SK-N-SH (cell line): Measurements from ENCODE around the gene FAM241A. TPM values are rescaled to one million over a fixed set of nuclear protein-coding genes. Genes with fewer than 3 reads are reported as not detected.

Experiments used
- CTCF ChIA-PET: fragments of 300-600, 350-600 bp; formaldehyde crosslinking; extraction: SDS; loops from one replicate; lab custom pipeline; 2021; lab: Yijun Ruan, JAX
- POLR2A ChIA-PET: fragments of 350-600 bp; sonication (Branson Sonifier 250); formaldehyde crosslinking; extraction: SDS; loops from one replicate; lab custom pipeline; 2020; ENCODE audit warnings: antibody characterized with exemption, inconsistent platforms; lab: Yijun Ruan, JAX
- DNase-seq: peaks from one replicate; pipeline ENCODE4 v3.0.0; 2012
- H2AFZ ChIP-seq: fragments of 200-600 bp; sonication (generic); 2 replicates; pipeline ENCODE4 v1.8.1; 2016; ENCODE audit warnings: antibody characterized with exemption, mild to moderate bottlenecking, low read depth
- H3F3A ChIP-seq: fragments of 200-600 bp; sonication (generic); replicated peaks from 2 replicates; pipeline ENCODE3; 2016; ENCODE audit warnings: antibody characterized with exemption, mild to moderate bottlenecking; ENCODE audit not compliant: insufficient read depth
- H3K27ac ChIP-seq, 2 experiments: fragments of 200-500 bp in 1 of 2; fragments of 200-600 bp in 1 of 2; sonication (Bioruptor generic) in 1 of 2; sonication (generic), shearing (Covaris generic) in 1 of 2; 2 replicates each; pipeline versions ENCODE4 v1.5.1 to v1.6.1; 2014 to 2016; ENCODE audit warnings: low read depth in 2 of 2, inconsistent platforms in 1 of 2, low read length in 1 of 2, mild to moderate bottlenecking in 1 of 2, mixed read lengths in 1 of 2
- H3K27me3 ChIP-seq: fragments of 200-600 bp; sonication (generic), shearing (Covaris generic); 2 replicates; pipeline ENCODE4 v1.6.1; 2016; ENCODE audit warnings: mixed run types; ENCODE audit not compliant: insufficient read depth
- H3K36me3 ChIP-seq, 2 experiments: fragments of 200-500 bp in 1 of 2; fragments of 200-600 bp in 1 of 2; sonication (Bioruptor generic) in 1 of 2; sonication (generic) in 1 of 2; replicated peaks in 1 of 2; 2 replicates each; pipeline versions ENCODE3 to v1.5.1; 2014 to 2016; ENCODE audit warnings: low read length in 1 of 2, mild to moderate bottlenecking in 1 of 2; ENCODE audit not compliant: insufficient read depth in 2 of 2, control insufficient read depth in 1 of 2
- H3K4me1 ChIP-seq, 2 experiments: fragments of 200-500 bp in 1 of 2; fragments of 200-600 bp in 1 of 2; sonication (Bioruptor generic) in 1 of 2; sonication (generic), shearing (Covaris generic) in 1 of 2; 2 replicates each; pipeline versions ENCODE4 v1.5.1 to v1.6.1; 2014 to 2016; ENCODE audit warnings: low read depth in 1 of 2, low read length in 1 of 2, mixed run types in 1 of 2; ENCODE audit not compliant: insufficient read depth in 2 of 2, control insufficient read depth in 1 of 2
- H3K4me2 ChIP-seq: fragments of 200-600 bp; sonication (generic), shearing (Covaris generic); 2 replicates; pipeline ENCODE4 v1.6.1; 2017; ENCODE audit warnings: mixed run types
- H3K4me3 ChIP-seq, 2 experiments: fragments of 200-500 bp in 1 of 2; fragments of 200-600 bp in 1 of 2; sonication (Bioruptor generic) in 1 of 2; sonication (generic), shearing (Covaris generic) in 1 of 2; 2 replicates each; pipeline versions ENCODE4 v1.5.1 to v1.8.1; 2014 to 2016; ENCODE audit warnings: low read depth in 2 of 2, inconsistent platforms in 1 of 2, low read length in 1 of 2, mild to moderate bottlenecking in 1 of 2, mixed read lengths in 1 of 2, moderate library complexity in 1 of 2
- H3K79me2 ChIP-seq: fragments of 200-600 bp; sonication (generic); 2 replicates; pipeline ENCODE4 v1.8.1; 2017; ENCODE audit warnings: mild to moderate bottlenecking; ENCODE audit not compliant: insufficient read depth
- H3K9ac ChIP-seq: fragments of 200-600 bp; sonication (generic); 2 replicates; pipeline ENCODE4 v1.6.1; 2017; ENCODE audit warnings: mixed run types
- H3K9me2 ChIP-seq: fragments of 200-600 bp; sonication (generic); 2 replicates; pipeline ENCODE4 v1.6.1; 2017; ENCODE audit warnings: mixed run types
- H3K9me3 ChIP-seq: fragments of 200-600 bp; sonication (generic); 2 replicates; pipeline ENCODE4 v1.6.1; 2017; ENCODE audit warnings: mixed run types, mild to moderate bottlenecking, moderate library complexity
- H4K20me1 ChIP-seq: fragments of 200-600 bp; sonication (generic); 2 replicates; pipeline ENCODE4 v1.6.1; 2017; ENCODE audit warnings: mild to moderate bottlenecking, mixed run types; ENCODE audit not compliant: insufficient read depth
- ELF1 ChIP-seq: IDR thresholded peaks from 2 replicates; pipeline ENCODE4 v1.4.0; 2012
- FOXJ3 ChIP-seq: sonication (generic); formaldehyde crosslinking; IDR thresholded peaks from 2 replicates; pipeline ENCODE4 v1.5.1; 2020; ENCODE audit warnings: mild to moderate bottlenecking, missing genetic modification reagents
- MAX ChIP-seq: IDR thresholded peaks from 2 replicates; pipeline ENCODE4 v1.4.0; 2012; ENCODE audit warnings: low read depth
- NFIC ChIP-seq: IDR thresholded peaks from 2 replicates; pipeline ENCODE4 v1.4.0; 2012; ENCODE audit warnings: borderline replicate concordance
- POLR2AphosphoS5 ChIP-seq: IDR thresholded peaks from 2 replicates; pipeline ENCODE4 v1.6.1; 2012; ENCODE audit warnings: low read depth, low read length
- REST ChIP-seq: IDR thresholded peaks from 2 replicates; pipeline ENCODE4 v1.6.1; 2012; ENCODE audit warnings: mild to moderate bottlenecking, low read depth, low read length, moderate library complexity
- RFX5 ChIP-seq: IDR thresholded peaks from 2 replicates; pipeline ENCODE4 v1.6.1; 2012; ENCODE audit warnings: mild to moderate bottlenecking, improper control_type of control experiment, low read length
- SMC3 ChIP-seq: IDR thresholded peaks from 2 replicates; pipeline ENCODE4 v1.6.1; 2012; ENCODE audit warnings: low read depth, low read length, improper control_type of control experiment
- TAF1 ChIP-seq: IDR thresholded peaks from 2 replicates; pipeline ENCODE4 v1.6.1; 2012; ENCODE audit warnings: low read depth, mild to moderate bottlenecking, low read length, moderate library complexity, borderline replicate concordance
- TCF12 ChIP-seq: IDR thresholded peaks from 2 replicates; pipeline ENCODE4 v1.4.0; 2012
- TEAD4 ChIP-seq: IDR thresholded peaks from 2 replicates; pipeline ENCODE4 v1.4.0; 2012; ENCODE audit warnings: mild to moderate bottlenecking, borderline replicate concordance; ENCODE audit not compliant: insufficient read depth
- USF1 ChIP-seq: IDR thresholded peaks from 2 replicates; pipeline ENCODE4 v1.4.0; 2012; ENCODE audit warnings: low read depth, borderline replicate concordance
- USF2 ChIP-seq: fragments of 150-350 bp; IDR thresholded peaks from 2 replicates; pipeline ENCODE4 v1.6.1; 2017; ENCODE audit warnings: antibody characterized with exemption, low read length, low read depth, borderline replicate concordance
- YY1 ChIP-seq: IDR thresholded peaks from 2 replicates; pipeline ENCODE4 v1.4.0; 2012; ENCODE audit warnings: low read depth, mild to moderate bottlenecking
- WGBS: methylation state at CpG from one replicate; pipeline ENCODE4 v1.1.6; 2017; ENCODE audit warnings: low lambda C conversion rate; 5-methylcytosine and 5-hydroxymethylcytosine counted together
- polyA plus RNA-seq, 3 experiments: library from polyadenylated mRNA; depleted of rRNA; stranded (reverse); fragments of >200 nt; gene quantifications; 2 replicates each; pipeline ENCODE4 v1.2.3, GENCODE V29; 2012

Gene FAM241A
- polyA plus RNA-seq, 1 of the 3 experiments (the other 2 are of a cell fraction): 0.44 TPM

- TF ChIP-seq YY1 (no peak), USF2 (no peak), SMC3 (peak; percentile 57)
Observed at GRCh38 chr4:112099701-112100297, 45.5 kb upstream of the FAM241A start (continued).

GRCh38 chr4:112102875-112103370, 42.3 kb upstream of the FAM241A start:
- POLR2A ChIA-PET: no interaction called here
- no peak for DNase-seq
- Histone ChIP-seq H3F3A (no peaks in the 10 kb centered on the region), H4K20me1 (no peaks in the 10 kb centered on the region), H3K9me2 (no peaks in the 10 kb centered on the region), H3K79me2 (no peaks in the 10 kb centered on the region), H3K9ac (no peak overlapping the region), H3K4me2 (no peak overlapping the region), H3K27me3 (no peaks in the 10 kb centered on the region), H3K4me3 (no peak overlapping the region), H3K36me3 (no peaks in the 10 kb centered on the region), H2AFZ (no peak overlapping the region), H3K27ac (no peak overlapping the region), H3K4me1 (no peaks in the 10 kb centered on the region), H3K9me3 (no peaks in the 10 kb centered on the region)
- no peak for TF ChIP-seq TAF1
- TF ChIP-seq RFX5: no peak
- TF ChIP-seq POLR2AphosphoS5: no peak
- TF ChIP-seq REST: no peak
- TF ChIP-seq FOXJ3: no peak
- no peak for TF ChIP-seq ELF1
- TF ChIP-seq TEAD4: no peak
- no peak for TF ChIP-seq USF1
- TF ChIP-seq TCF12: no peak
- no peak for TF ChIP-seq SMC3
- TF ChIP-seq MAX: no peak
- no peak for TF ChIP-seq NFIC
- CTCF ChIA-PET: interaction anchor here (1.6 to 6.1 kb wide), 2 partner anchors 86 to 132 kb away, joined by 4 to 74 read pairs; partner anchors contain the start of gene AP1AR
- 80% methylated on average over 6 of the region's 6 CpGs for WGBS
